Natural killer cell (primary cell): ENCODE measurements around the gene COP1. TPM values are rescaled to one million over a fixed set of nuclear protein-coding genes. Genes with fewer than 3 reads are reported as not detected.
A peak's percentile ranks its signal among the peaks of the same experiment; 100 is the strongest.

ENCODE experiments used
- ATAC-seq, 3 donors: fragments of 150-1000 bp in 2 of 3; fragments of 200-7000 bp in 1 of 3; cut with Tn5 transposase; 1 replicate in 1 of 3; 2 replicates in 2 of 3; pipeline ENCODE4 v1.10.0; 2021; ENCODE audit warnings: mild to moderate bottlenecking in 2 of 3, moderate library complexity in 2 of 3
- DNase-seq, 2 donors: peaks; one replicate each; pipeline versions ENCODE4 v3.0.0 to v3.0.0-alpha.2; 2013 to 2021; ENCODE audit warnings: mixed read lengths in 1 of 2
- H3K27ac ChIP-seq: one replicate; pipeline ENCODE4 v1.5.1; 2013; ENCODE audit warnings: mild to moderate bottlenecking, low read length
- H3K27me3 ChIP-seq: one replicate; pipeline ENCODE4 v1.6.1; 2013; ENCODE audit warnings: low read length; ENCODE audit not compliant: control insufficient read depth, insufficient read depth
- H3K36me3 ChIP-seq: one replicate; pipeline ENCODE4 v1.6.1; 2013; ENCODE audit warnings: low read length; ENCODE audit not compliant: control insufficient read depth, insufficient read depth
- H3K4me1 ChIP-seq: one replicate; pipeline ENCODE4 v1.6.1; 2013; ENCODE audit warnings: low read length; ENCODE audit not compliant: control insufficient read depth, insufficient read depth
- H3K4me3 ChIP-seq: one replicate; pipeline ENCODE4 v1.5.1; 2013; ENCODE audit warnings: low read length
- H3K9me3 ChIP-seq: one replicate; pipeline ENCODE4 v1.6.1; 2013; ENCODE audit warnings: low read length; ENCODE audit not compliant: control insufficient read depth, insufficient read depth
- H3K27ac Mint-ChIP-seq, 2 donors: one replicate each; pipeline ENCODE4 v1.8.0; 2022; ENCODE audit warnings: mild to moderate bottlenecking in 2 of 2, mixed read lengths in 2 of 2, moderate library complexity in 1 of 2
- H3K27me3 Mint-ChIP-seq, 2 donors: one replicate each; pipeline ENCODE4 v1.8.0; 2022; ENCODE audit warnings: low read depth in 2 of 2, mixed read lengths in 2 of 2
- H3K36me3 Mint-ChIP-seq: one replicate; pipeline ENCODE4 v1.8.0; 2022; ENCODE audit warnings: mixed read lengths
- H3K4me1 Mint-ChIP-seq, 2 donors: one replicate each; pipeline ENCODE4 v1.8.0; 2022; ENCODE audit warnings: mixed read lengths in 2 of 2
- H3K4me3 Mint-ChIP-seq: one replicate; pipeline ENCODE4 v1.8.0; 2022; ENCODE audit warnings: mild to moderate bottlenecking, moderate library complexity, mixed read lengths
- H3K9me3 Mint-ChIP-seq, 2 donors: one replicate each; pipeline ENCODE4 v1.8.0; 2022; ENCODE audit warnings: mixed read lengths in 2 of 2
- CTCF ChIP-seq: fragments of 200-600 bp; IDR thresholded peaks from one replicate; pipeline ENCODE4 v1.8.0; 2022; ENCODE audit warnings: antibody characterized with exemption
- WGBS: methylation state at CpG from one replicate; pipeline ENCODE4 v1.1.7; 2013; ENCODE audit warnings: missing lambda C conversion rate; ENCODE audit not compliant: insufficient coverage; 5-methylcytosine and 5-hydroxymethylcytosine counted together
- intact Hi-C: fragments of 100-400 bp; cut with micrococcal nuclease; formaldehyde crosslinking; loops from one replicate; pipeline ENCODE4 v1.14.2; 2022
- total RNA-seq, 4 donors: library from RNA; stranded (reverse); fragments of 120-200 nt in 1 of 4; gene quantifications; one replicate each; pipeline versions ENCODE4 v1.2.3 to v1.2.4, GENCODE V29; 2013 to 2022

The COP1 gene
- total RNA-seq, 3 donors from 2014 or later (not counting 1 experiment from before 2014, with no cell fraction given): 56.2 to 70.9 (median 60.9) TPM

- intact Hi-C loops: no loop called here
- Mint-ChIP-seq H3K27ac (no peak overlapping the region), H3K4me1 (peaks cover 80 to 84% of the 10 kb centered on the region in 2 donors), H3K9me3 (no peaks in the 10 kb centered on the region), H3K4me3 (no peak overlapping the region), H3K27me3 (no peaks in the 10 kb centered on the region), H3K36me3 (no peaks in the 10 kb centered on the region)
- DNase-seq (no peak), ATAC-seq (no peak)
- H3K36me3 ChIP-seq: no peaks in the 10 kb centered on the region
- no peaks in the 10 kb centered on the region for H3K9me3 ChIP-seq
- H3K4me3 ChIP-seq: no peak overlapping the region
- 77% methylated on average over 3 of the region's 5 CpGs for WGBS
- no peak for TF ChIP-seq CTCF
- H3K4me1 ChIP-seq: peaks cover 9% of the 10 kb centered on the region
- H3K27ac ChIP-seq: no peak overlapping the region
- H3K27me3 ChIP-seq: no peaks in the 10 kb centered on the region
Measured at GRCh38 chr1:176196728-176197127, 10.4 kb downstream of the COP1 start.

- no peaks in the 10 kb centered on the region for H3K27me3 Mint-ChIP-seq
- no peak overlapping the region for H3K4me3 Mint-ChIP-seq
- peaks cover 81 to 82% of the 10 kb centered on the region in 2 donors for H3K4me1 Mint-ChIP-seq
- H3K27ac Mint-ChIP-seq: no peak overlapping the region
- peaks cover 9% of the 10 kb centered on the region for H3K4me1 ChIP-seq
- H3K27ac ChIP-seq: no peak overlapping the region
- no peak for TF ChIP-seq CTCF
- ATAC-seq (no peak), DNase-seq (no peak)
- H3K9me3 Mint-ChIP-seq: no peaks in the 10 kb centered on the region
- intact Hi-C loops: no loop called here
- no peaks in the 10 kb centered on the region for H3K36me3 Mint-ChIP-seq
- 89% methylated on average over 7 of the region's 7 CpGs for WGBS
- no peaks in the 10 kb centered on the region for H3K27me3 ChIP-seq
- H3K4me3 ChIP-seq: no peak overlapping the region
- H3K36me3 ChIP-seq: no peaks in the 10 kb centered on the region
- H3K9me3 ChIP-seq: no peaks in the 10 kb centered on the region
Measured at GRCh38 chr1:176195547-176195946, 11.5 kb downstream of the COP1 start.

GRCh38 chr1:176193663-176194062, 13.4 kb downstream of the COP1 start:
- intact Hi-C loops: no loop called here
- no peaks in the 10 kb centered on the region for H3K36me3 Mint-ChIP-seq
- peaks cover 67 to 78% of the 10 kb centered on the region in 2 donors for H3K4me1 Mint-ChIP-seq
- H3K4me3 Mint-ChIP-seq: no peak overlapping the region
- no peak for TF ChIP-seq CTCF
- ATAC-seq (no peak), DNase-seq (no peak)
- H3K27me3 Mint-ChIP-seq: no peaks in the 10 kb centered on the region
- Histone ChIP-seq H3K36me3 (no peaks in the 10 kb centered on the region), H3K4me1 (peaks cover 5% of the 10 kb centered on the region), H3K9me3 (no peaks in the 10 kb centered on the region), H3K27ac (no peak overlapping the region), H3K27me3 (no peaks in the 10 kb centered on the region), H3K4me3 (no peak overlapping the region)
- WGBS: 43% methylated on average over 3 of the region's 3 CpGs
- no peaks in the 10 kb centered on the region for H3K9me3 Mint-ChIP-seq
- peak overlapping the region; percentile 0 to 68 for H3K27ac Mint-ChIP-seq

GRCh38 chr1:176193023-176193422, 14.1 kb downstream of the COP1 start:
- ATAC-seq (peak in 2 of 3 donors; percentile 15 to 53), DNase-seq (no peak)
- intact Hi-C loops: no loop called here
- H3K4me1 Mint-ChIP-seq: peaks cover 68 to 82% of the 10 kb centered on the region in 2 donors
- no peaks in the 10 kb centered on the region for H3K9me3 ChIP-seq
- TF ChIP-seq CTCF: no peak
- H3K27me3 ChIP-seq: no peaks in the 10 kb centered on the region
- H3K27me3 Mint-ChIP-seq: no peaks in the 10 kb centered on the region
- H3K27ac Mint-ChIP-seq: peak overlapping the region; percentile 0 to 68
- no peaks in the 10 kb centered on the region for H3K36me3 ChIP-seq
- H3K4me3 ChIP-seq: no peak overlapping the region
- peak overlapping the region; percentile 76 for H3K4me3 Mint-ChIP-seq
- no peaks in the 10 kb centered on the region for H3K36me3 Mint-ChIP-seq
- no peaks in the 10 kb centered on the region for H3K9me3 Mint-ChIP-seq
- no peak overlapping the region for H3K27ac ChIP-seq
- no CpG with 5 or more reads among the region's 1 CpG for WGBS
- H3K4me1 ChIP-seq: peaks cover 5% of the 10 kb centered on the region
